Measurements from ENCODE around the gene UQCC5.

UQCC5 gene

DNA sequence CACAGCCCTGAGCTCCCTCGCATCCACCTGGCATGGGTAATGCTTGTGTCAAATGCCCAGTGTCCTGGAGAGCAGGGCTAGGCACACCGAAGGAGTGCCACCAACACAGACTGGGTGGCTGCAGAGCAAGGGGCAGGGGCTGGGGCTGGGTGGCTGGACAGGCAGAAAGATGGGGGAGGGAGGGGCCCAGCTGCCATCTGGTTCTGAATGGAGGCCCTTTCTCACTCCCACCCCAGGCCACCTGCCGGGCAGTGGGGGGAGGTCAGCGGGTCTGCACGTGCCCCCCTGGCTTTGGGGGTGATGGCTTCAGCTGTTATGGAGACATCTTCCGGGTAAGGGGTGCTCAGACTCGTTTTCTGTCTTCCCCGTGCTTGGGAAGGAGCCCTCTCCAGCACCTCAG lies 24.3 kb upstream of the UQCC5 start:
- TF ChIP-seq, protein P1, sequence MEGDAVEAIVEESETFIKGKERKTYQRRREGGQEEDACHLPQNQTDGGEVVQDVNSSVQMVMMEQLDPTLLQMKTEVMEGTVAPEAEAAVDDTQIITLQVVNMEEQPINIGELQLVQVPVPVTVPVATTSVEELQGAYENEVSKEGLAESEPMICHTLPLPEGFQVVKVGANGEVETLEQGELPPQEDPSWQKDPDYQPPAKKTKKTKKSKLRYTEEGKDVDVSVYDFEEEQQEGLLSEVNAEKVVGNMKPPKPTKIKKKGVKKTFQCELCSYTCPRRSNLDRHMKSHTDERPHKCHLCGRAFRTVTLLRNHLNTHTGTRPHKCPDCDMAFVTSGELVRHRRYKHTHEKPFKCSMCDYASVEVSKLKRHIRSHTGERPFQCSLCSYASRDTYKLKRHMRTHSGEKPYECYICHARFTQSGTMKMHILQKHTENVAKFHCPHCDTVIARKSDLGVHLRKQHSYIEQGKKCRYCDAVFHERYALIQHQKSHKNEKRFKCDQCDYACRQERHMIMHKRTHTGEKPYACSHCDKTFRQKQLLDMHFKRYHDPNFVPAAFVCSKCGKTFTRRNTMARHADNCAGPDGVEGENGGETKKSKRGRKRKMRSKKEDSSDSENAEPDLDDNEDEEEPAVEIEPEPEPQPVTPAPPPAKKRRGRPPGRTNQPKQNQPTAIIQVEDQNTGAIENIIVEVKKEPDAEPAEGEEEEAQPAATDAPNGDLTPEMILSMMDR (IDR thresholded peaks at IDR 0.05; ENCODE audit: borderline replicate concordance, control extremely low read depth, extremely low read depth, insufficient read depth, missing control alignments) = no peak
- DNase-seq (ENCODE audit: low spot score) = no peak
- in situ Hi-C loops (cut with MboI; ENCODE audit: low sequenced_read_pairs, unreplicated experiment) = no loop called here

DNA sequence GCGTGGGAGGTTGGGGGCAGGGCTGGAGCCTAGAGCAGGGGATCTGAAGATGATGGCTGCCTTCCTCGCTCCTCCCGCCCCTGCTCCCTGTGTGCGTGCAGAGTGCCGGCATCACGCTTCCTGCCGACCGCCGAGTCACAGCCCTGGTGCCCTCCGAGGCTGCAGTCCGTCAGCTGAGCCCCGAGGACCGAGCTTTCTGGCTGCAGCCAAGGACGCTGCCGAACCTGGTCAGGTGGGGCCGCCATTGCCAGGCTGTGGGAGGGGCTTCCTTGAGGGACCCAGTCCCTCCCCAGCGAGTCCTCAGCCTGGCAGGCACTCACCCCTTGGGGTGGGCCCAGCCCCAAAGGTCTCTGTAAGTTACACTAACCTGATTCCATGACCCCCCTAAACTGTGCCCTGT lies 23.7 kb upstream of the UQCC5 start:
- in situ Hi-C loops (cut with MboI; ENCODE audit: low sequenced_read_pairs, unreplicated experiment) = no loop called here
- DNase-seq (ENCODE audit: low spot score) = no peak
- TF ChIP-seq, protein P1 (IDR thresholded peaks at IDR 0.05; ENCODE audit: borderline replicate concordance, control extremely low read depth, extremely low read depth, insufficient read depth, missing control alignments) = no peak

DNA sequence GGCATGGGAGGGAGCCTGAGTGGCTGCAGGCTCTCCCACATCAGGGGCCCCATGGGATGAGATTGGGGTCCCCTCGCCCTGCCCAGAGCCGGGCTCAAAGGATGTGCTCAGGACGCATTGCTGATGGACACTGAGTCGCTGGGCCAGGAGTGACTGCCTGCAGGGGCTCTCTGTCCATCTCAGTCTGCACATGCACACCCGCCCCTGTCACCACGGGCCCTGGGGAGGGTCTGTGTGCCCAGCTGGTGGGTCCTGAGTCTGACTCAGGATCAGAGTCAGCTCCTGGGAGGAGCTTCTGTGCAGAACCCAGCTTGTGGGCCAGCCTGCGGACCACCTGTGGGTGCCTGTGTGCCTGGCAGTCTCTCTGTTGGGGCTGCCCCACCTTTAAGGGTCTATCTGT lies 23.1 kb upstream of the UQCC5 start:
- in situ Hi-C loops (cut with MboI; ENCODE audit: low sequenced_read_pairs, unreplicated experiment) = no loop called here
- TF ChIP-seq, protein P1 (IDR thresholded peaks at IDR 0.05; ENCODE audit: borderline replicate concordance, control extremely low read depth, extremely low read depth, insufficient read depth, missing control alignments) = no peak
- DNase-seq (ENCODE audit: low spot score) = no peak

DNA sequence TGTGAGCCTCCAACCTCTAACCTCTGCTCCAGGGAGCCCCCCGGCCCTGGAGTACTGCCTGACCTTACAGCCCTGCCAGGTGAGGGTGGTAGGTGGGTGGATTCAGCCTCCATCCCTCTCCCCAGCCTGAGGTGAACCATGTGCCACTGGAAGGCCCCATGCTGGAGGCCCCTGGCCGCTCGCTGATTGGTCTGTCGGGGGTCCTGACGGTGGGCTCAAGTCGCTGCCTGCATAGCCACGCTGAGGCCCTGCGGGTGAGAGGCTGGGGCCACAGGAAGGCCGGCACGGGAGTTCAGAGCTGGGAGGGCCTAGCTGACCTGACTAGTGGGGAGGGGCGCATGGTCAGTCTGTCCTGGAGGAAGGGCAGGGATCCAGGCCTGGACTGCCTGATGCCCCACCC lies 21.8 kb upstream of the UQCC5 start:
- no peak for DNase-seq (ENCODE audit: low spot score)
- TF ChIP-seq, protein P1 (IDR thresholded peaks at IDR 0.05; ENCODE audit: borderline replicate concordance, control extremely low read depth, extremely low read depth, insufficient read depth, missing control alignments) = no peak
- in situ Hi-C loops (cut with MboI; ENCODE audit: low sequenced_read_pairs, unreplicated experiment) = no loop called here

DNA sequence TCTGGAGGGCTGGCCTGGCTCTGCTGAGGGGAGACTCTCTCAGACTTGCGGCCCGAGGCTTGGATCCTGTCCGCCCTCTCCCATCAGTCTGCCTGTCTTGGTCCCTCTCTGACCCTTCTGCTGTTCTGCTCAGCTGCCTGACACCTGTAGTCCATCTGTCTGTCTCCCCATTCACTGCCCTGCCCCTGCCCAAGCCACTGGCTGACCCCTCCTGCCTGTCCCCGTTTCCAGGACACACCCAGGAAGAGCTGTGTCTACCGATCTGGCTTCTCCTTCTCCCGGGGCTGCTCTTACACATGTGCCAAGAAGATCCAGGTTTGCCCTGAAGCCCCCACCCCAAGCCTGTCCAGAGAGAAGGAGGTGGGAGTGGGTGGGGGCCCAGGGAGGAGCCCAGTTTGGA lies 21.2 kb upstream of the UQCC5 start:
- no peak for DNase-seq (ENCODE audit: low spot score)
- TF ChIP-seq, protein P1 (IDR thresholded peaks at IDR 0.05; ENCODE audit: borderline replicate concordance, control extremely low read depth, extremely low read depth, insufficient read depth, missing control alignments) = no peak
- in situ Hi-C loops (cut with MboI; ENCODE audit: low sequenced_read_pairs, unreplicated experiment) = no loop called here

DNA sequence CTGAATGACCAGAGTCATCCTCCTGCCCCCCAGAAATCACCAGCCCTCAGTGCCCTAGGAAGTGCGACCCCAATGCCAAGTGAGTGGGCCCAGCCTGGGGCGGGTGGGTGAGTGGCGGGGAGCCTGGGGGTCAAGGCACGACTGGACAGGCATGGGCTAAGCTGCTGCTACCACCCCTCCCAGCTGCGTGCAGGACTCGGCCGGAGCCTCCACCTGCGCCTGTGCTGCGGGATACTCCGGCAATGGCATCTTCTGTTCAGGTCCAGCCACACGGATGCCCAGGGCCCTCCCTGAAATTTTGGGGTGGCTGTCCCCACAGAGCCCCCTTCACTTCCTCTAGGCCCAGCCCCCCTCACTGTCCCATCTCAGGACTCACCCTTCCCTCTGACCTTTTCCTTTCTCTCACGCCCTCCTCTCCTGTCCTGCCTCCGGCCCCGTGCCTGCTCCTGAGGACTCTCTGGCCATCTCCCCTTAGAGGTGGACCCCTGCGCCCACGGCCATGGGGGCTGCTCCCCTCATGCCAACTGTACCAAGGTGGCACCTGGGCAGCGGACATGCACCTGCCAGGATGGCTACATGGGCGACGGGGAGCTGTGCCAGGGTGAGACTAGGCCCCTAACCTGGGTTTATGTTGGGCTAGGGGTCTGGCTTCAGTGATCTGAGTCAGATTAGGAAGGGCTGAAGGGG lies 19.8 kb upstream of the UQCC5 start:
- TF ChIP-seq, protein P1 (IDR thresholded peaks at IDR 0.05; ENCODE audit: borderline replicate concordance, control extremely low read depth, extremely low read depth, insufficient read depth, missing control alignments) = no peak
- no peak for DNase-seq (ENCODE audit: low spot score)
- in situ Hi-C loops (cut with MboI; ENCODE audit: low sequenced_read_pairs, unreplicated experiment) = no loop called here
